RWPE2 (cell line): ENCODE measurements around the gene DGKZ.
"Not testable (repeated sequence)": the region's sequence is repeated elsewhere in the genome, so short reads cannot be mapped to it uniquely, and the experiment has no call there.

Experiments used
- ATAC-seq: fragments of 200-7000 bp; cut with Tn5 transposase; 3 replicates; pipeline ENCODE4 v1.9.1; 2021; ENCODE audit warnings: low read depth
- DNase-seq: peaks from one replicate; pipeline ENCODE4 v3.0.0-alpha.2; 2020; ENCODE audit warnings: low spot score
- H3K27ac ChIP-seq: fragments of 450-650 bp; 2 replicates; pipeline ENCODE4 v1.5.1; 2017; ENCODE audit warnings: mild to moderate bottlenecking; ENCODE audit not compliant: poor library complexity, severe bottlenecking
- H3K27me3 ChIP-seq: fragments of 250-450 bp; sonication (Bioruptor Pico); 2 replicates; pipeline ENCODE4 v1.5.1; 2021; ENCODE audit warnings: mild to moderate bottlenecking, moderate library complexity; ENCODE audit not compliant: insufficient read depth, poor library complexity, severe bottlenecking
- H3K36me3 ChIP-seq: fragments of 250-450 bp; sonication (Bioruptor Pico); 2 replicates; pipeline ENCODE4 v1.5.1; 2020; ENCODE audit warnings: low read depth, mild to moderate bottlenecking, moderate library complexity
- H3K4me1 ChIP-seq: fragments of 250-450 bp; sonication (Bioruptor Pico); 2 replicates; pipeline ENCODE4 v1.5.1; 2021; ENCODE audit warnings: mild to moderate bottlenecking, moderate library complexity; ENCODE audit not compliant: insufficient read depth, poor library complexity, severe bottlenecking
- H3K4me3 ChIP-seq: fragments of 250-450 bp; sonication (Bioruptor Pico); 2 replicates; pipeline ENCODE4 v1.5.1; 2021; ENCODE audit warnings: mild to moderate bottlenecking, moderate library complexity; ENCODE audit not compliant: severe bottlenecking
- H3K9me3 ChIP-seq: fragments of 250-450 bp; sonication (Bioruptor Pico); 2 replicates; pipeline ENCODE4 v1.5.1; 2021; ENCODE audit warnings: mild to moderate bottlenecking, moderate library complexity; ENCODE audit not compliant: severe bottlenecking
- CTCF ChIP-seq: fragments of 450-650 bp; IDR thresholded peaks from one replicate; pipeline ENCODE4 v1.5.1; 2017; ENCODE audit warnings: mild to moderate bottlenecking, moderate library complexity; ENCODE audit not compliant: poor library complexity, severe bottlenecking

The DGKZ gene

GRCh38 chr11:46302866-46303265 is 44.4 kb upstream of the DGKZ start:
- no peak for TF ChIP-seq CTCF
- ATAC-seq (no peak), DNase-seq (no peak)
- Histone ChIP-seq H3K36me3 (no peaks in the 10 kb centered on the region), H3K4me3 (no peak overlapping the region), H3K27ac (no peak overlapping the region), H3K4me1 (peaks cover 12% of the 10 kb centered on the region), H3K9me3 (no peaks in the 10 kb centered on the region), H3K27me3 (no peaks in the 10 kb centered on the region)

GRCh38 chr11:46304036-46304435 is 43.2 kb upstream of the DGKZ start:
- DNase-seq, H3K27ac ChIP-seq, H3K27me3 ChIP-seq, H3K36me3 ChIP-seq, H3K4me3 ChIP-seq, H3K9me3 ChIP-seq, H3K4me1 ChIP-seq, ATAC-seq: not testable (repeated sequence)

- no peaks in the 10 kb centered on the region for H3K9me3 ChIP-seq
- H3K27me3 ChIP-seq, result no peaks in the 10 kb centered on the region
- no peaks in the 10 kb centered on the region for H3K4me1 ChIP-seq
- H3K4me3 ChIP-seq, result no peak overlapping the region
- H3K36me3 ChIP-seq, result no peaks in the 10 kb centered on the region
- TF ChIP-seq CTCF, result no peak
- no peak for ATAC-seq
- H3K27ac ChIP-seq, result no peak overlapping the region
- no peak for DNase-seq
Observed at GRCh38 chr11:46304605-46305179, 42.6 kb upstream of the DGKZ start.

- H3K36me3 ChIP-seq, result no peaks in the 10 kb centered on the region
- DNase-seq (no peak), ATAC-seq (peak; percentile 42; the same call in 1 of the 3 replicates)
Observed at GRCh38 chr11:46305295-46305694, 42.0 kb upstream of the DGKZ start.

GRCh38 chr11:46306296-46306853 is 40.9 kb upstream of the DGKZ start:
- no peak for DNase-seq
- no peak for TF ChIP-seq CTCF
- no peak overlapping the region for H3K4me3 ChIP-seq
- no peaks in the 10 kb centered on the region for H3K4me1 ChIP-seq
- ATAC-seq, result no peak
- no peaks in the 10 kb centered on the region for H3K36me3 ChIP-seq
- no peak overlapping the region for H3K27ac ChIP-seq
- no peaks in the 10 kb centered on the region for H3K27me3 ChIP-seq
- H3K9me3 ChIP-seq, result no peaks in the 10 kb centered on the region

More at GRCh38 chr11:46305295-46305694, 42.0 kb upstream of the DGKZ start:
- peak; percentile 28 for TF ChIP-seq CTCF
- no peak overlapping the region for H3K4me3 ChIP-seq
- H3K27ac ChIP-seq, result no peak overlapping the region
- no peaks in the 10 kb centered on the region for H3K9me3 ChIP-seq
- H3K27me3 ChIP-seq, result no peaks in the 10 kb centered on the region
- H3K4me1 ChIP-seq, result no peaks in the 10 kb centered on the region
